ENCODE data around the gene MPPE1. TPM values are rescaled to one million over a fixed set of nuclear protein-coding genes. Genes with fewer than 3 reads are reported as not detected.
A peak's percentile ranks its signal among the peaks of the same experiment; 100 is the strongest.

The MPPE1 gene
- total and polyA plus RNA-seq, 9 of the 15 experiments (the other 6 are each of a cell fraction or from before 2014, with no cell fraction given): 10.7 to 19.5 (median 13.3) TPM

DNA sequence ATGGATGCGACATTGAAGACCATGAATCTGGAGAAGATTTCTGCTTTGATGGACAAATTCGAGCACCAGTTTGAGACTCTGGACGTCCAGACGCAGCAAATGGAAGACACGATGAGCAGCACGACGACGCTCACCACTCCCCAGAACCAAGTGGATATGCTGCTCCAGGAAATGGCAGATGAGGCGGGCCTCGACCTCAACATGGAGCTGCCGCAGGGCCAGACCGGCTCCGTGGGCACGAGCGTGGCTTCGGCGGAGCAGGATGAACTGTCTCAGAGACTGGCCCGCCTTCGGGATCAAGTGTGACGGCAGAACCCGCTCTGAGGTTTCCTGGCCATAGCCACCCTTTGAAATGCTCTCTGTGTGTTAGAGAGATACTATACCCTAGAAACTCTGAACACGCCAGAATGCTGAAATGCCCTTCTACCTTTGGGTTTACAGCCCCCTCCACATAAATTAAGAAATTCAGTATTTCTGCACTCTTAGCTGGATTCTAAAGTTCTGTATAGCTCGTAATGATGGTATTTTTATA lies 56.2 kb downstream of the MPPE1 start (continued):
- TF ChIP-seq, protein P1, sequence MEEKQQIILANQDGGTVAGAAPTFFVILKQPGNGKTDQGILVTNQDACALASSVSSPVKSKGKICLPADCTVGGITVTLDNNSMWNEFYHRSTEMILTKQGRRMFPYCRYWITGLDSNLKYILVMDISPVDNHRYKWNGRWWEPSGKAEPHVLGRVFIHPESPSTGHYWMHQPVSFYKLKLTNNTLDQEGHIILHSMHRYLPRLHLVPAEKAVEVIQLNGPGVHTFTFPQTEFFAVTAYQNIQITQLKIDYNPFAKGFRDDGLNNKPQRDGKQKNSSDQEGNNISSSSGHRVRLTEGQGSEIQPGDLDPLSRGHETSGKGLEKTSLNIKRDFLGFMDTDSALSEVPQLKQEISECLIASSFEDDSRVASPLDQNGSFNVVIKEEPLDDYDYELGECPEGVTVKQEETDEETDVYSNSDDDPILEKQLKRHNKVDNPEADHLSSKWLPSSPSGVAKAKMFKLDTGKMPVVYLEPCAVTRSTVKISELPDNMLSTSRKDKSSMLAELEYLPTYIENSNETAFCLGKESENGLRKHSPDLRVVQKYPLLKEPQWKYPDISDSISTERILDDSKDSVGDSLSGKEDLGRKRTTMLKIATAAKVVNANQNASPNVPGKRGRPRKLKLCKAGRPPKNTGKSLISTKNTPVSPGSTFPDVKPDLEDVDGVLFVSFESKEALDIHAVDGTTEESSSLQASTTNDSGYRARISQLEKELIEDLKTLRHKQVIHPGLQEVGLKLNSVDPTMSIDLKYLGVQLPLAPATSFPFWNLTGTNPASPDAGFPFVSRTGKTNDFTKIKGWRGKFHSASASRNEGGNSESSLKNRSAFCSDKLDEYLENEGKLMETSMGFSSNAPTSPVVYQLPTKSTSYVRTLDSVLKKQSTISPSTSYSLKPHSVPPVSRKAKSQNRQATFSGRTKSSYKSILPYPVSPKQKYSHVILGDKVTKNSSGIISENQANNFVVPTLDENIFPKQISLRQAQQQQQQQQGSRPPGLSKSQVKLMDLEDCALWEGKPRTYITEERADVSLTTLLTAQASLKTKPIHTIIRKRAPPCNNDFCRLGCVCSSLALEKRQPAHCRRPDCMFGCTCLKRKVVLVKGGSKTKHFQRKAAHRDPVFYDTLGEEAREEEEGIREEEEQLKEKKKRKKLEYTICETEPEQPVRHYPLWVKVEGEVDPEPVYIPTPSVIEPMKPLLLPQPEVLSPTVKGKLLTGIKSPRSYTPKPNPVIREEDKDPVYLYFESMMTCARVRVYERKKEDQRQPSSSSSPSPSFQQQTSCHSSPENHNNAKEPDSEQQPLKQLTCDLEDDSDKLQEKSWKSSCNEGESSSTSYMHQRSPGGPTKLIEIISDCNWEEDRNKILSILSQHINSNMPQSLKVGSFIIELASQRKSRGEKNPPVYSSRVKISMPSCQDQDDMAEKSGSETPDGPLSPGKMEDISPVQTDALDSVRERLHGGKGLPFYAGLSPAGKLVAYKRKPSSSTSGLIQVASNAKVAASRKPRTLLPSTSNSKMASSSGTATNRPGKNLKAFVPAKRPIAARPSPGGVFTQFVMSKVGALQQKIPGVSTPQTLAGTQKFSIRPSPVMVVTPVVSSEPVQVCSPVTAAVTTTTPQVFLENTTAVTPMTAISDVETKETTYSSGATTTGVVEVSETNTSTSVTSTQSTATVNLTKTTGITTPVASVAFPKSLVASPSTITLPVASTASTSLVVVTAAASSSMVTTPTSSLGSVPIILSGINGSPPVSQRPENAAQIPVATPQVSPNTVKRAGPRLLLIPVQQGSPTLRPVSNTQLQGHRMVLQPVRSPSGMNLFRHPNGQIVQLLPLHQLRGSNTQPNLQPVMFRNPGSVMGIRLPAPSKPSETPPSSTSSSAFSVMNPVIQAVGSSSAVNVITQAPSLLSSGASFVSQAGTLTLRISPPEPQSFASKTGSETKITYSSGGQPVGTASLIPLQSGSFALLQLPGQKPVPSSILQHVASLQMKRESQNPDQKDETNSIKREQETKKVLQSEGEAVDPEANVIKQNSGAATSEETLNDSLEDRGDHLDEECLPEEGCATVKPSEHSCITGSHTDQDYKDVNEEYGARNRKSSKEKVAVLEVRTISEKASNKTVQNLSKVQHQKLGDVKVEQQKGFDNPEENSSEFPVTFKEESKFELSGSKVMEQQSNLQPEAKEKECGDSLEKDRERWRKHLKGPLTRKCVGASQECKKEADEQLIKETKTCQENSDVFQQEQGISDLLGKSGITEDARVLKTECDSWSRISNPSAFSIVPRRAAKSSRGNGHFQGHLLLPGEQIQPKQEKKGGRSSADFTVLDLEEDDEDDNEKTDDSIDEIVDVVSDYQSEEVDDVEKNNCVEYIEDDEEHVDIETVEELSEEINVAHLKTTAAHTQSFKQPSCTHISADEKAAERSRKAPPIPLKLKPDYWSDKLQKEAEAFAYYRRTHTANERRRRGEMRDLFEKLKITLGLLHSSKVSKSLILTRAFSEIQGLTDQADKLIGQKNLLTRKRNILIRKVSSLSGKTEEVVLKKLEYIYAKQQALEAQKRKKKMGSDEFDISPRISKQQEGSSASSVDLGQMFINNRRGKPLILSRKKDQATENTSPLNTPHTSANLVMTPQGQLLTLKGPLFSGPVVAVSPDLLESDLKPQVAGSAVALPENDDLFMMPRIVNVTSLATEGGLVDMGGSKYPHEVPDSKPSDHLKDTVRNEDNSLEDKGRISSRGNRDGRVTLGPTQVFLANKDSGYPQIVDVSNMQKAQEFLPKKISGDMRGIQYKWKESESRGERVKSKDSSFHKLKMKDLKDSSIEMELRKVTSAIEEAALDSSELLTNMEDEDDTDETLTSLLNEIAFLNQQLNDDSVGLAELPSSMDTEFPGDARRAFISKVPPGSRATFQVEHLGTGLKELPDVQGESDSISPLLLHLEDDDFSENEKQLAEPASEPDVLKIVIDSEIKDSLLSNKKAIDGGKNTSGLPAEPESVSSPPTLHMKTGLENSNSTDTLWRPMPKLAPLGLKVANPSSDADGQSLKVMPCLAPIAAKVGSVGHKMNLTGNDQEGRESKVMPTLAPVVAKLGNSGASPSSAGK (IDR thresholded peaks at IDR 0.05): no peak; the same call in 1 of the 2 replicates
- TF ChIP-seq FOXK1 (CRISPR knock-in tag; IDR thresholded peaks at IDR 0.05; ENCODE audit: borderline replicate concordance) (peak; percentile 60; the same call in 1 of the 2 replicates), PCBP2 (IDR thresholded peaks at IDR 0.05; ENCODE audit: low read depth, low read length, poor library complexity, severe bottlenecking) (no peak), ZBED1 (IDR thresholded peaks at IDR 0.05) (no peak), SMAD1 (IDR thresholded peaks at IDR 0.05; ENCODE audit: low read depth, low read length, partially characterized antibody) (no peak), YY1 (IDR thresholded peaks at IDR 0.05; ENCODE audit: borderline replicate concordance in 1 of 3, control insufficient read depth in 1 of 3, extremely low read depth in 1 of 3, insufficient read depth in 3 of 3, insufficient read length in 1 of 3, insufficient replicate concordance in 2 of 3, low read depth in 1 of 3, low read length in 2 of 3) (peak in 2 of 3 experiments; percentile 62 to 84), SAP30 (IDR thresholded peaks at IDR 0.05; ENCODE audit: borderline replicate concordance, insufficient read depth, low read depth, low read length, poor library complexity, severe bottlenecking) (peak; percentile 55), DMBX1 (CRISPR knock-in tag; IDR thresholded peaks at IDR 0.05; ENCODE audit: borderline replicate concordance) (no peak), KLF6 (CRISPR knock-in tag; IDR thresholded peaks at IDR 0.05; ENCODE audit: borderline replicate concordance) (no peak), BHLHE40 (IDR thresholded peaks at IDR 0.05; ENCODE audit: low read length) (no peak), ZNF212 (CRISPR knock-in tag; IDR thresholded peaks at IDR 0.05) (no peak), SREBF2 (CRISPR knock-in tag; IDR thresholded peaks at IDR 0.05) (no peak)
- TF ChIP-seq, protein P2, sequence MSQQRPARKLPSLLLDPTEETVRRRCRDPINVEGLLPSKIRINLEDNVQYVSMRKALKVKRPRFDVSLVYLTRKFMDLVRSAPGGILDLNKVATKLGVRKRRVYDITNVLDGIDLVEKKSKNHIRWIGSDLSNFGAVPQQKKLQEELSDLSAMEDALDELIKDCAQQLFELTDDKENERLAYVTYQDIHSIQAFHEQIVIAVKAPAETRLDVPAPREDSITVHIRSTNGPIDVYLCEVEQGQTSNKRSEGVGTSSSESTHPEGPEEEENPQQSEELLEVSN (IDR thresholded peaks at IDR 0.05; ENCODE audit: borderline replicate concordance in 1 of 2, extremely low read depth in 1 of 2, insufficient read depth in 1 of 2, insufficient read length in 1 of 2, low read depth in 1 of 2, low read length in 1 of 2, poor library complexity in 1 of 2, severe bottlenecking in 1 of 2): peak in 1 of 2 experiments; percentile 48
